ENCODE measurements around the gene HPS6. TPM values are rescaled to one million over a fixed set of nuclear protein-coding genes. Genes with fewer than 3 reads are reported as not detected.

HPS6 gene
- total and polyA plus RNA-seq, 9 of the 15 experiments (the other 6 are each of a cell fraction or from before 2014, with no cell fraction given): 0.45 to 14.0 (median 4.5) TPM

- H3K27ac ChIP-seq (ENCODE audit: extremely low read depth, low read depth, low read length): no peak overlapping the region
- no peak for DNase-seq (ENCODE audit: extremely low read depth in 1 of 4, low spot score in 3 of 4)
- no peaks in the 10 kb centered on the region for H3K79me2 ChIP-seq (ENCODE audit: control insufficient read depth, insufficient read depth, low read length)
- H3K9ac ChIP-seq (ENCODE audit: insufficient read depth in 1 of 2, low read depth in 2 of 2, low read length in 2 of 2): no peak overlapping the region
- ChIA-PET CTCF (ENCODE audit: low intra/inter-chr PET ratio) (no interaction called here), POLR2A (no interaction called here)
- intact Hi-C loops (cut with micrococcal nuclease): no loop called here
- no peak overlapping the region for H3K4me3 ChIP-seq
- H4K20me1 ChIP-seq (replicated peaks; ENCODE audit: control insufficient read depth, insufficient read depth, low read length): no peaks in the 10 kb centered on the region
- in situ Hi-C loops (cut with MboI): no loop called here
- no TSS peak for BruUV-seq (replicated peaks)
- H3K9me1 ChIP-seq (ENCODE audit: control insufficient read depth, insufficient read depth, low read length): no peaks in the 10 kb centered on the region
- no peak overlapping the region for H2AFZ ChIP-seq (ENCODE audit: low read depth, low read length)
- ATAC-seq: no peak
- H3K4me1 ChIP-seq (replicated peaks in 1 of 2; ENCODE audit: control insufficient read depth in 2 of 2, insufficient read depth in 2 of 2, low read length in 2 of 2): no peaks in the 10 kb centered on the region
- TF ChIP-seq NR2C1 (IDR thresholded peaks at IDR 0.05) (no peak), NR2C1 (tag; IDR thresholded peaks at IDR 0.05) (no peak), TAL1 (IDR thresholded peaks at IDR 0.05) (no peak), TBL1XR1 (IDR thresholded peaks at IDR 0.05; ENCODE audit: low read length in 2 of 2) (no peak), ZNF165 (CRISPR knock-in tag; IDR thresholded peaks at IDR 0.05; ENCODE audit: borderline replicate concordance) (no peak)
- H3K9me3 ChIP-seq (replicated peaks; ENCODE audit: control insufficient read depth, insufficient read depth, low read depth, low read length): no peaks in the 10 kb centered on the region
- H3K27me3 ChIP-seq (ENCODE audit: control insufficient read depth in 2 of 2, insufficient read depth in 2 of 2, low read length in 2 of 2): no peaks in the 10 kb centered on the region
- H3K36me3 ChIP-seq (ENCODE audit: control insufficient read depth, insufficient read depth, low read length): no peaks in the 10 kb centered on the region
- FAIRE-seq: no peak
- H3K4me2 ChIP-seq (ENCODE audit: insufficient read depth, low read length): no peak overlapping the region
Measured at GRCh38 chr10:102016416-102016815, 48.7 kb upstream of the HPS6 start.

- Histone ChIP-seq H3K9me1 (ENCODE audit: control insufficient read depth, insufficient read depth, low read length) (no peaks in the 10 kb centered on the region), H2AFZ (ENCODE audit: low read depth, low read length) (no peak overlapping the region), H3K9me3 (replicated peaks; ENCODE audit: control insufficient read depth, insufficient read depth, low read depth, low read length) (no peaks in the 10 kb centered on the region), H3K36me3 (ENCODE audit: control insufficient read depth, insufficient read depth, low read length) (no peaks in the 10 kb centered on the region), H3K4me3 (no peak overlapping the region), H3K27ac (ENCODE audit: extremely low read depth, low read depth, low read length) (no peak overlapping the region), H3K27me3 (ENCODE audit: control insufficient read depth in 2 of 2, insufficient read depth in 2 of 2, low read length in 2 of 2) (no peaks in the 10 kb centered on the region), H4K20me1 (replicated peaks; ENCODE audit: control insufficient read depth, insufficient read depth, low read length) (no peaks in the 10 kb centered on the region), H3K4me1 (replicated peaks in 1 of 2; ENCODE audit: control insufficient read depth in 2 of 2, insufficient read depth in 2 of 2, low read length in 2 of 2) (no peaks in the 10 kb centered on the region), H3K9ac (ENCODE audit: insufficient read depth in 1 of 2, low read depth in 2 of 2, low read length in 2 of 2) (no peak overlapping the region), H3K79me2 (ENCODE audit: control insufficient read depth, insufficient read depth, low read length) (no peaks in the 10 kb centered on the region), H3K4me2 (ENCODE audit: insufficient read depth, low read length) (no peak overlapping the region)
- CTCF ChIA-PET (ENCODE audit: low intra/inter-chr PET ratio): no interaction called here
- ATAC-seq: no peak
- in situ Hi-C loops (cut with MboI) (no loop called here), intact Hi-C loops (cut with micrococcal nuclease) (no loop called here)
- WGBS (ENCODE audit: insufficient coverage, low coverage, missing lambda C conversion rate): no CpG with 5 or more reads among the region's 2 CpGs
- no peak for FAIRE-seq
- POLR2A ChIA-PET: no interaction called here
- DNase-seq (ENCODE audit: extremely low read depth in 1 of 4, low spot score in 3 of 4): no peak
- BruUV-seq (replicated peaks): no TSS peak
- TF ChIP-seq MYNN (IDR thresholded peaks at IDR 0.05): no peak
- TF ChIP-seq MYNN (CRISPR knock-in tag; IDR thresholded peaks at IDR 0.05): no peak
- TF ChIP-seq MAFF (IDR thresholded peaks at IDR 0.05; ENCODE audit: low read length): no peak
- TF ChIP-seq ZBTB43 (CRISPR knock-in tag; IDR thresholded peaks at IDR 0.05): no peak
- no peak for TF ChIP-seq ZNF143 (CRISPR knock-in tag; IDR thresholded peaks at IDR 0.05)
- TF ChIP-seq ZBTB11 (CRISPR knock-in tag; IDR thresholded peaks at IDR 0.05): no peak
- TF ChIP-seq KLF1 (tag; IDR thresholded peaks at IDR 0.05): no peak
Measured at GRCh38 chr10:102017295-102017694, 47.9 kb upstream of the HPS6 start.

Data from K562 (cell line).